Left cardiac atrium (tissue), 4 donors: Measurements from ENCODE around the gene KRT32. TPM values are rescaled to one million over a fixed set of nuclear protein-coding genes. Genes with fewer than 3 reads are reported as not detected.

ENCODE experiments used
- ATAC-seq, 2 donors: fragments of 200-7000 bp; cut with Tn5 transposase; one replicate each; pipeline ENCODE4 v1.9.1; 2020; ENCODE audit warnings: mild to moderate bottlenecking in 2 of 2, moderate library complexity in 2 of 2
- DNase-seq: peaks from one replicate; pipeline ENCODE4 v3.0.0-alpha.2; 2020
- intact Hi-C, 2 donors: fragments of 100-400 bp; cut with DNase I; formaldehyde crosslinking; loops; one replicate each; pipeline versions ENCODE4 v1.14.1 to v1.15.1; 2022 to 2023
- total RNA-seq, 2 donors: library from RNA; stranded (reverse); fragmentation: NEBNext Ultra II Directional; extraction: Animal tissue kit (Norgen Biotek cat#: 25700); gene quantifications; one replicate each; pipeline ENCODE4 v1.2.1, GENCODE V29; 2021
- donor health status: DM: no; HTN: yes; CAD: no.
- donor health status: DM: no; HTN: yes; CAD: no; lungs with severe emphysema.
- donor health status: DM: yes; HTN: yes; CAD: no.
- donor health status: Dilated cardiomyopathy.

KRT32 gene
- total RNA-seq, 2 donors from 2014 or later, result not detected

DNA sequence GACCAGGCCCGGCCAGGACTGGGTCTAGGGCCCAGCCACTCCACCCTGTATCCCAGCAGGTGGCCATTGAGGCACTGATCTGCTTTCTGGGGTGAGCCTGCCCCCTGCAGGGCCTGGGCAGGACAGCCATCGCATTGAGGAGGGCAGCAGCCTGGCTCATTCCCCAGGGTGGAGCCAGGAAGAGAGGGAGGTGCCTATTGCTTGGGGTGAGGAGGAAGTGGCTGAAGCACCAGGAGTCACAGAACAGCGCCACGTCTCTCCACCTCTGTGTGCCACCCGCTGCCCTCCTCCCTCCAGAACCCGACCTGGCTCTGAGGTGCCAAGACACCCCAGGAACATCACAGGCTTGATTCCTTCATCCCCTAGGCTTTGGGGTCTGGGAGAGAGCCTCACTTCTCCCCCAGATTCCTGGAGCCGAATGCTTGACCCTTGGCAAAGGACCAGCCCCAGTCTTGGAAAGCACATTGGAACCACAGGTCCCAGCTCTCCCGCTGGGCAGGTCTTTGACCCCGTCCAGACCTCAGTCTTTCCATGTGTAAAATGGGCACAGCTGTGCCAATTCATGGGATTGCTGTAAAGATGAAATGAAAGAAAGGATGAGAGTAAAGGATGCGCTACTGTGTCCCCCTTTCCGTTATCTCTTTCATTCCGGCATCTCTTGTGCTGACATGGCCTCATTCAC lies 29.8 kb upstream of the KRT32 start:
- intact Hi-C loops, result no loop called here
- DNase-seq, result peak; percentile 76
- ATAC-seq, result peak; percentile 84 to 90

DNA sequence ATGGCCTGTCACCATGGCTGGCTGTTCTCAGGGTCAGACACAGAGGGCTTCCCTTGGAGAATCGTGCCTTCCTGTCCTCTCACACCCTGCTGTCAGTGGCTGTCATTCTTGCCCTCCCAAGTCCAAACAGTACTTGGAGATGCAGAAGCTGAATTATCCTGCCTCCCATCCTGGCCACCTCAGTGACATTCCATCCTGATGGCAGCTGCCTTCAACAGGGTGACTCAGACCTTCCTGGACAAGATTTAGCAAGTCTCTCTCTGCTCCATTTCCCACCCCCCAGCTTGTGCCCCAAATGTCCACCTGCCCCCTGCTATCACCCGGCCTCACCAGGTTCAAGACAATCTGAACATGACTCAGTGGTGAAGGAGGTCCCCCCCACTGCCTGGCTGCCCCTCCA lies 27.3 kb upstream of the KRT32 start:
- DNase-seq (no peak), ATAC-seq (peak in 1 of 2 donors; percentile 40)
- intact Hi-C loops, result no loop called here

DNA sequence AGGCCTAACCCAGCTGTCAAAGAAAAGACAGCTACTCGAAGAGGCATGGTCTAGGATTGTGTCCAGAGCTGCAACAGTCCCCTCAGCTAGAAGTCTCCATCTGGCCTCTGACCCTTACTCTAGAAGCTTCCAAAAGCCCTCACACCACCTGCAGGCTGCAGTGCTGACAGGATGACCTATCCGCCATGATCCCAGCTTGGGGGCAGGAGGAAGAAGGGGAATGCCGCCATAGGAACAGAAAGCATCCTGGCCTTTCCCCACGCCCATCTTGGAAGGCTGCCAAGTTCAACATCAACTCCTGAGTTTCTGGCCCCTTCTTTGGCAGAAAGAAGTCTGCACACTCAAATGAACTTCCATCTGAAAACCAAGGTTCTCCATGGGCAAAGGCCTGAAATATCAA lies 25.6 kb upstream of the KRT32 start:
- ATAC-seq (no peak), DNase-seq (peak; percentile 41)
- intact Hi-C loops, result no loop called here

DNA sequence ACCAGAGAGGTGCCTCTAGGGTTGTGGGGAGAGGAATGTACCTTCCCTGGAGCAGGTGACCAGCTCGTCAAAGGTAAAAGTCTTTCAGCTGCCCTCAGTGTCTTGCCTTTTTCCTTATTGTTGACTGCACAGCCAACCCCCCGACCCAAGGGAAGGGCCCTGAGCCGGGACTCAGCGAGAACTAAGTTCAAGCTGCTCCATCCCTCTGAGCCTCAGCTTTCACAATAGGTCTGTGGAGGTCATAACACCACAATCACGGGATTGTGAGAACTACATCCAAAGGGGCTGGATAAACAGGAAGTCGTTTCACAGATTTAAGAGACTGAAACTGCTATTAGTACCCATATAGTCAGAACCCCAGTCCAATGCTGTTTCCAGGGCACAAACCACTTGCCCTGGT lies 25.2 kb upstream of the KRT32 start:
- intact Hi-C loops, result no loop called here
- DNase-seq (no peak), ATAC-seq (peak in 1 of 2 donors; percentile 41)

DNA sequence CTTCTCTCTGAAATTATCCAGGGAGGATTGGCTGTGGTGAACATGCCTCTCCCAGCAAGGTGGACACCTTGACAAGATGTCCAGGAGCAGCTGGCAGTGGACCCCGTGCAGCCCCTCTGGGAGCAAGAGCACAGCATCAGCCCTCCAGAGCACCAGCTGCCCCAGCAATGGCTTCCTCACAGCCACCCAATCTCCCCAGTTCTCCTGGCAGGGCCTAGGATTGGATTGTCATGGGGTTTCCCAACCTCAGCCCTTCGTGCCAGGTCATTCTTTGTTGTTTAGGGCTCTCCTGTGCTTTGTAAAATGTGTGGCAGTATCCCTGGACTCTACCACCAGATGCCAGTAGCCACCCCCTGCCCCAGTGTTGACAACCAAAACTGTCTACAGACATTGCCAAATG lies 24.3 kb upstream of the KRT32 start:
- intact Hi-C loops, result no loop called here
- ATAC-seq (no peak), DNase-seq (no peak)

DNA sequence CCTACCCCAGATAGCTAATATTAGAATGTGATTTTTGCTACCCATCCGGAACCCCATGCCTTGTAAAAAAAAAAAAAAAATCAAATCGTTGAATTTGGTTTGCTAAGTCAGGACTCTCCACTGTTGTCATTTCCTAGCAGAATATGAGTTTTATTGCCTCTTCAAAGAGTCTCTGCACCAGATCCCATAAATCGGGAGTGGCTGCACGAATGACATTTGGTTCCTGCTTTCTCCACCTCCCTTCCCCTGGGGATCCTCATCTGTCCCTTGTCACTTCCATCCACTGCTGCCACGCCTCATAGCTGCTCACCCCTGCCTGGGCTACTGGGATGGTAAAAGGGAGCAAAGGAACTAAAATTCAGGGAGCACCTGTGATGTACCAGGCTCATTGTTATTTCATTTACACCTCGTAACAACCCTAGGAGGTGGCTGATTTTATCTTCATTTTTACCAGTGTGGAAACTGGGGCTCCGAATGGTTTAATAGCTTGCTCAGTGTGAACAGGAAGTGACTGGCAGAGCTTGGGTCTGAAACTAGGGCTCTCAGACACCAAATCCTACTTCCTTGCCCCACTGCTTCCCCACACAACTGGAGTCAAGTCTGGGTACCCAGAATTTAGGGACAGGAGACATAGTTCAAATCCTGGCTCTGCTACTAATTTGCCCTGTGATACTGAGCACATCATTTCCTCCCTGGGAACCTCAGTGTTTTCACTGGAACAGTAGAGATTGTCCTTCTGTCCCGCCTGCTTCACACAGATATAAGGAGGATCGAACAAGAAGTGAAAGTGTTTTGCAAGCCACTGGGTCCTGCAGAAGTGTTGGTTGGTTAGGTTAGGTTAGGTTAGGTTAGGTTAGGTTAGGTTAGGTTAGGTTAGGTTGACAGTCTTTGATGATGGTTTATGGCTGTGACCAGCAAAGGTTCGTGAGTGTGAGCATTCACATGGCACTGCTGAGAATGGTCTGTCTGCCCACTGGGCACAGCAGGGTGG lies 23.1 kb upstream of the KRT32 start:
- DNase-seq (no peak), ATAC-seq (no peak)
- intact Hi-C loops, result no loop called here

DNA sequence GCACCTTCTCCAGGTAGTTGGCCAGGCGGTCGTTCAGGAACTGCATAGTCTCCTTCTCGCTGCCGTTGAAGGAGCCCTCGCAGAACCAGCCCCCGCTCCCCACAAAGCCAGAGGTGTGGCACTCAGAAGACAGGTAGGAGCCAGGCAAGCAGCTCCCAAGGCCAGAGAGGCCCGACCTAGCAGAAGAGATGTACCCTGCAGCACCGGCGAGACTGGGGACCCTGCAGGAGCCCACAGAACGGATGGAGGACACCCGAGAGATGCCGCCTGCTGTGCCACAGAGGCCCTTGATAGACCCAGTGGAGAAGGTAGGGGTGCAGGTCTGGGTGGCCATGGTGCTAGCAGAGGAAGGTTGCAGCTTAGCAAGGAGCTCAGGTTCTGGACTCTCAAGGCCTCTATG lies 22.3 kb upstream of the KRT32 start, which contains the start of gene KRT36:
TSS of gene KRT36 (minus strand) at position 380 of the 400 bp plus-strand sequence. CDS start at position 334, 46 bp downstream.
- ATAC-seq (no peak), DNase-seq (no peak)
- intact Hi-C loops, result no loop called here

DNA sequence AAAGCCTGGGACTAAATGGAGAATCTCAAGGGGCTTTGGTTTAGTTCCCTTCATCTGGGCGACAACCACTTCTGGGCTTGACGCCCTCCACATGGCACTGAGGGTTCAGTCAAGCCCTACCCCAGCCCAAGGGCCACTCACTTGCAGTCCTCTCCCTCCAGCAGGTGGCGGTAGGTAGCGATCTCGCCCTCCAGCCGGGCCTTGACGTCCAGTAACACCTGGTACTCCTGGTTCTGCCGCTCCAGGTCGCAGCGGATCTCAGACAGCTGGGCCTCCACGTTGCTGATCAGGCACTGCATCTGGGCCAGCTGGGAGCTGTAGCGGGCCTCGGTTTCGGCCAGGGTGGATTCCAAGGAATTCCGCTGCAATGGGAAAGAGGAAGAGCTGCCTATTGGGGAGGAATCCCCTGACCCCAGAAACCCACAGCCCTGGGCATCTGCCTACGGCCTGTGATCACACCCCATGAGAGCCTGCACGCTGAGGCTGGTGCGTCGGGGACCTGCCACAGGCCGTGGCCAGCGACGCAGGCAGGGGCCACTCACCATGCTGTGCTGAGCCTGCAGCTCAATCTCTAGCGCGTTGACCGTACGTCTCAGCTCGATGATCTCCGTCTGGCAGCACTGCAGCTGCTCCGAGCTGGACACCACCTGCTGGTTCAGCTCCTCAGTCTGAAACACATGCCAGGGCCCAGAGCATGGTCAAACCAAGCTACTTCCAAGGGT lies 19.8 kb upstream of the KRT32 start:
- intact Hi-C loops, result no loop called here
- no peak for ATAC-seq
- no peak for DNase-seq

DNA sequence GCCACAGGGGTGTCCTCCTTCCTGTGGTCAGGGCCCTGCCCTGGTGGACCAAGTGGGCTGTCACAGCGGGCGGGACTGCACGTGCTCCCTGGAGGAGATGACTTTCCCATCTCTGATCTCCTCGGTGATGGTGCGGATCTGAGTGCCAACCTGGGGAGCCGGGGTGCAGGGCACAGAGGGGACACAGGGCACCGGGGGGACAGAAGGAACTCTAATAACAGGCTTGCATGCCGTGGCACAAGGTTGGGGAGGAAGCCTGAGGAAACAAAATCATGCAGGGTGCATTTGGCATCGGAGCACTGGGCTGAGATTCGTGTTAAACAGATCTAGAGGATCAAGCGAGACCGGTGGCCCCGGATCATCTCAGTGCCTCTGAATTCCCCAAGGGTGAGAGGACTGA lies 19.1 kb upstream of the KRT32 start:
- DNase-seq (no peak), ATAC-seq (no peak)
- intact Hi-C loops, result no loop called here

DNA sequence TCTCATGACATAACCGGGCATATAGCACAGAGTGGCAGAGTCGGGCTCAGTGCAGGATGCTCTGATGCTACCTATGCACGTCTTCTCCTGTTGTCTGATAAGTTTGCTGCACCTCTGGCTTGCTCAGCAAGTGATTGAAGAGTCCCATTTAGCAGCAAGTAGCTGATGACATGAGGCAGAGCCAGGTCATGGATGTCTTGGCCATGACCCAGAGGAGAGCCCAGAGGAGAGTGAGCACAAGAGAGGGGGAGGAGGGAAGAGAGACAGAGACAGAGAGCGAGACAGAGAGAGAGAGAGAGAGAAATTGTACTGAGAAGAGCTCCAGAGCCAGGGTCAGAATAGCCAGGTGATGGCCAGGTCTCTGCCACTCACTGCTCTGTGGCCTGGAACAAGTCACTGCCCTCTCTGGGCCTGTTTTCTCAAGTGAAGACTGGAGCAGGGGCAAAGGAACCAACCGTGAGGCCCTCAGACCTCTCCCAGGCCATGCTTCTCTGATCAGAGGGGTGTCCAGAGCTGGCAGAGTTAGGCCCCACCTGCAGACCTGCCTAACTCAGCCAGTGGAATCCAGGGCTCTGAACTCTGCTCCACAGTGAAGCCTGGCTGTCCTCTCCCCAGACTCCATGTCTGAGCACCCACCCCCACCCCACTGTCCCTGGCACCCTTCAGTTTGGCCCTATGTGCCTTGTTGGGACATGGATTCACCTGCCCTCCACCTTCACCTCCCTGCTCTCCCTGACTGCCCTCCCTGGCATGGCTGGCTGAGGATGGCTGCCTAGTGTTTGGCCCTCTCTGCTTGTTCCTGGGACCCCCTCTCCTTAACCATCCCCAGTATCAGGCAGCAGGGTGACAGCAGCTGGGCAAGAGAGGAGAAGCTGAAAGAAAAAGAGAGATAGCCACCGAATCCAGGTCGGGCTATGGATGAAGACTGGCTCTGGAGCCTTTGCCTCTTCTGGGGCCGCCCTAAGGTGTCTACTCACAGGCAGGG lies 18.0 kb upstream of the KRT32 start:
- ATAC-seq, result no peak
- intact Hi-C loops, result no loop called here
- no peak for DNase-seq

DNA sequence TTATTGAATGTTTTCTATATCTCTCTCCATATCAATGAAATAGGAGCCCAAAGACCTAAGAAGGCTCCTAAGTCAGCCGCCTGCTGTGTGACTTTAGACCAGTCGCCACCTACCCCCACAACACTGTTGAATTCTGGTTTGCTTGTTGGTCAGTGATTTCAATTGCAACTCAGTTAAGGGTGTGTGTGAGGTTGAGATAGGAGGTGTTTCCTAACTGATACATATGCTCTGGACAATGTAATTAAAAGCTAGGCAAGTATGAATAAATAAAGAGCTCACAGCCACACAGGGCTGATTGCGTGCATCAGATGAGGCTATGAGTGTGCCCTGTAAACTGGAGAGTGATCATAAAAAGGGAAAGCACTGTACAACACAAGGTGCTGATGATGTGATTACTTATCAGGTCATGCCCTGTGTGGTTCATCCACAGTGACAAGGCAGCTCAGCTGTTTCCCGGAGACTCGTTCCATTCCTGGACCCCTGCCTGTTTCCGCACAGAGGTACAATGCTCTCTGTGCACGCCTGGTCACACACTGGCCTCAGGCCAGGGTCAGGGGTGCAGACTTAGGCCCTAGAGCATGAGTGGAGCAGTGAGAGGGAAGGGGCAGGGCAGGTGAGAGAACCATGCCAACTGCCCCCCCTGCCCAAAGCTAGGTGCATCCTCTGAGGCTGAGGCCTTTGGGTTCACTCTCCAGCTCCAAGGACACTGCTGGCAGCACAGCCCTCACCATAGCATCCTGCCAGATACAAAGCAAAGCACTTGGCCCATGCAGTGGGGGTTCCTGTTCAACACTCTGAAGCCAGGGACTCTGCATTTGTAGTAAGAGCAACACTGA lies 17.0 kb upstream of the KRT32 start:
- ATAC-seq (no peak), DNase-seq (no peak)
- intact Hi-C loops, result no loop called here

DNA sequence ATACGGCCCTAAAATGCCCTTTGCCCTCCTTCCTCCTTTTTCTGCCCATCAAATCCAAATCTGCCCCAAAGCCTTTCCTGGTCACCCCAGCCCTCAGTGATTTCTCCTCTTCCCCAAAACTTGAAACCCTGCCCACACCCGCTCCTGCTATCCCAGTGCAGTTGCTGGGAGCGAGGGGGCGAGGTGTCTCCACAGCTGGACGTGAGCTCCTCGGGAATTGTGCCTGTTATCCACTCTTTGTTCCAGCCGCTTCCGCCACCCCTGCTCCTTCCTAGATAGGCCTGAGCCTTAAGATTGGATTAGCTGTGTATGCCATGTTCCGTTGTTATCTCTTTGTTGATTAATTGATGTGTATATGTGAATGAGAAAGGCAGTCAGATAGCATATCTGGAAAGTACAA lies 16.3 kb upstream of the KRT32 start:
- DNase-seq (no peak), ATAC-seq (no peak)
- intact Hi-C loops, result no loop called here

DNA sequence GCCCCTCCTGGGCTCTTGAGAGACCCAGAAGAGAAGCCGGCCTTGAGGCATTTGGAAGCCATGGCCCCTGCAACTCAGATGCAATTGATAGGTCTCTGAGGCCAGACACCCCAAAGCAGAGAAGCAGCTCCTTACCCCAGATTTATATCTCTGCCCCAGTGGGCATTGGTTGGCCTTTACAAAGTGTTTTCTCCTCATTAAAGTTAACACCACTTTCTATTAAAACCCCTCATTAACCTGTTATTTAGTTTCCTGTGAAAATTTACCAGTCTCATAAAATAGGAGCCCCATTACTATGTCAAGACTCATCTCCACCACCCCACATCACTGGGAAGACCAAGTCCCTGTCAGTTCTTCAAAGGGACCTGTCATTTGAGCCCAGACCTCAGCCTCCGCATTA lies 13.8 kb upstream of the KRT32 start, which contains the start of gene KRT35:
TSS of gene KRT35 (minus strand) at position 116 of the 400 bp plus-strand sequence. CDS start at position 62, 54 bp downstream.
- no peak for DNase-seq
- no peak for ATAC-seq
- intact Hi-C loops, result no loop called here

DNA sequence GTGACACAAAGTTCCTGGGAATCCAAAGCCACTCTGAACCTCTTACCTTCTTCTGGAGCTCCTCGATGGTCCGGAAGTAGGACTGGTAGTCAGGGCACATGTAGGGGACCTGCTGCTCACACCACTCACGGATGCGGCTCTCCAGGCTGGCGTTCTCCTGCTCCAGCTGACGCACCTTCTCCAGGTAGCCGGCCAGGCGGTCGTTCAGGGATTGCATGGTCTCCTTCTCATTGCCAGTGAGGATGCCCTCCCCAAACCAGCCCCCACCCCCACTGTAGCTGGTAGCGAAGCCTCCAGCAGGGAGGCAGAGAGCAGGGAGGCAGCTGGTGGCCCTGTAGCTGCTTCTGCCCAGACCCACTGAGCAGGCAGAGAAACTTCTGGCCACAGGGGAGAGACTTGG lies 13.4 kb upstream of the KRT32 start:
- no peak for ATAC-seq
- intact Hi-C loops, result no loop called here
- DNase-seq, result no peak

DNA sequence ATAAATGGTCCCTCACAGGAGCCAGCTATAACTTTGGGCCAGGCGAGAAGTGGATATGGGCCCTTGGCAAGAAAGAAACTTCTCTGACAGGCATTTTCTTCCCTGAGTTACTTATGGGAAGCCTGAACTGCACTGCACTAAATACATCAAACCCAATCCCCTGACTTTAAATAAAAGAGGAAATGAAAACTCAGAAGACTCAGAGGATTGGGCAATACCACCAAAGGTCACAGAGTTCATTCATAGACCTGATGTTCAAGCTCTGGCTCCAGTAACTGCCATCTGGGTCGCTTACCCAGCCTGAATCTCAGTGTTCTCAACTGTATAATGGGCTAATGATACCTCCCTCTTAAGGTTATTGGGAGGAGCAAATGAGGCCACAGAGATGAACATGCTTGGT lies 12.9 kb upstream of the KRT32 start:
- no peak for DNase-seq
- no peak for ATAC-seq
- intact Hi-C loops, result no loop called here

DNA sequence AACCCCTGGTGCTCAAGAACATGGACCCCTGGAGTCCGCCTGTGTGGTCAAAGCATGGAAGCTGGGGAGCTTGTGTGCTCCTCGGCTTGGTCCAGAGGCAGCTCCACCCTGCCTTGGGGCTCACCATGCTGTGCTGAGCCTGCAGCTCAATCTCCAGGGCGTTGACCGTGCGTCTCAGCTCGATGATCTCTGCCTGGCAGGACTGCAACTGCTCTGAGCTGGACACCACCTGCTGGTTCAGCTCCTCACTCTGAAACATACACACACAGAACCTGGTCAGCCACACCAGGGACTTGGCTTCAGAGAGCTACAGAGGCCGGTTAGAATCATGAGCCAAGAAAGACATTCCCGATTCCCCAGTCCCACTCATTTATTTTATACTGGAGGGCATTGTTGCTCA lies 11.1 kb upstream of the KRT32 start:
- no peak for DNase-seq
- intact Hi-C loops, result no loop called here
- no peak for ATAC-seq

DNA sequence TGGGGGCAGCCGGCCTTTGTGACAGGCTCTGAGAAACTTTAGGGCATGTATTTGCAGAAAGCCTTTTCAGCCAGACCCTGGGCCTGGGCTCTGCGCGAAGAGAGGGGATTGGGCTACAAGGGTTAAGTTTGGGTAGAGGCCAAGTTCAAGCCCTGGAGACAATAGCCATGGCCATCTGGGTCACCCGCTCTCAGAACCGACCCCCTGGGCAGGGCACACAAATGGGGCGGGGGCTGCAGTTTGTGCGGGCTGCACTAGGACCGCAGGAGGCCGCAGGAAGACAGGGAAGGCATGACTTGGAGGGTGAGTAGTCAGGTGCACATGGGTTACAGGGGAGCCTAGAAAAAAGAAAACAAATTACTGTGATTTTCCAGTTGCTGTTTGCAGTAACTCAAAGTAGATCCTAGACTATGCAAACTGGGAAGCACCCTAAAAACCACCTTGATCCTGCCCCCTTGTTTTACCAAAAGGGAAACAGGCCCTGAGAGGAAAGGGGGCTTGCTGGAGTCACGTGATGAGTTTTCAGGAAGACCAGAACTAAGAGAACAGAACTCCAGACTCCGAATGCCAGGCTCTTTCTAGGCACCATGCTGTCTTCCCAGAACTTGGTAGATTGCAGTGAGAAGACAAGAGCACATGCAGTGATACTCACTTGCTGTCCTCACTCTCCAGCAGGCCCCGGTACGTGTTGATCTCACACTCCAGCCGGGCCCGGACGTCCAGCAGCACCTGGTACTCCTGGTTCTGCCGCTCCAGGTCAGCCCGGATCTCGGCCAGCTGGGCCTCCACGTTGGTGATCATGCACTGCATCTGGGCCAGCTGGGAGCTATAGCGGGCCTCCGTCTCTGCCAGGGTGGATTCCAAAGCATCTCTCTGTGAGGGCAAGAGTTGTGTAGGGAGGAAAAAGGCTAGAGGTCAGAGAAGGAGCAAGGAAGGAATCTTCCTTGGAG lies 10.0 kb upstream of the KRT32 start:
- ATAC-seq (no peak), DNase-seq (no peak)
- intact Hi-C loops, result no loop called here
